GM23338 (cell line): ENCODE measurements around the gene STK17A. TPM values are rescaled to one million over a fixed set of nuclear protein-coding genes. Genes with fewer than 3 reads are reported as not detected.

Source experiments
- ATAC-seq: fragments of 200-7000 bp; cut with Tn5 transposase; 3 replicates; pipeline ENCODE4 v1.9.1; 2020
- DNase-seq: peaks from one replicate; pipeline ENCODE4 v3.0.0-alpha.2; 2015; ENCODE audit warnings: low spot score
- H2AFZ ChIP-seq: fragments of 200-600 bp; sonication (generic); 2 replicates; pipeline ENCODE4 v1.8.0; 2016; ENCODE audit warnings: antibody characterized with exemption, mild to moderate bottlenecking, moderate library complexity
- H3F3A ChIP-seq: fragments of 200-600 bp; sonication (generic); replicated peaks from 2 replicates; pipeline ENCODE4 v1.8.0; 2017; ENCODE audit warnings: antibody characterized with exemption, mixed run types, low read depth
- H3K27ac ChIP-seq: fragments of 200-600 bp; sonication (generic); 2 replicates; pipeline ENCODE4 v1.6.1; 2016; ENCODE audit warnings: low read depth
- H3K27me3 ChIP-seq: fragments of 200-600 bp; sonication (generic); 2 replicates; pipeline ENCODE4 v1.8.0; 2016; ENCODE audit warnings: mild to moderate bottlenecking, mixed run types, moderate library complexity; ENCODE audit not compliant: insufficient read depth
- H3K36me3 ChIP-seq: fragments of 200-600 bp; sonication (generic); 2 replicates; pipeline ENCODE4 v1.8.0; 2016; ENCODE audit warnings: mild to moderate bottlenecking; ENCODE audit not compliant: insufficient read depth
- H3K4me1 ChIP-seq: fragments of 200-600 bp; sonication (generic); 2 replicates; pipeline ENCODE4 v1.8.0; 2016; ENCODE audit warnings: mild to moderate bottlenecking, moderate library complexity; ENCODE audit not compliant: insufficient read depth
- H3K4me2 ChIP-seq: fragments of 200-600 bp; sonication (generic); 2 replicates; pipeline ENCODE4 v1.7.1; 2017; ENCODE audit warnings: mixed run types
- H3K4me3 ChIP-seq: fragments of 200-600 bp; sonication (generic); 2 replicates; pipeline ENCODE4 v1.6.1; 2016; ENCODE audit warnings: mixed run types
- H3K79me2 ChIP-seq: fragments of 200-600 bp; sonication (generic); replicated peaks from 2 replicates; pipeline ENCODE4 v1.8.0; 2017; ENCODE audit warnings: mild to moderate bottlenecking; ENCODE audit not compliant: insufficient read depth
- H3K9me2 ChIP-seq: fragments of 200-600 bp; sonication (generic); 2 replicates; pipeline ENCODE4 v1.8.0; 2017; ENCODE audit not compliant: insufficient read depth
- H4K20me1 ChIP-seq: fragments of 200-600 bp; sonication (generic); replicated peaks from 2 replicates; pipeline ENCODE4 v1.8.0; 2017; ENCODE audit warnings: mild to moderate bottlenecking; ENCODE audit not compliant: insufficient read depth
- H3K27ac Mint-ChIP-seq: 2 replicates; pipeline ENCODE4 v1.8.0; 2020; ENCODE audit warnings: inconsistent platforms, mild to moderate bottlenecking, moderate library complexity, mixed read lengths
- H3K27me3 Mint-ChIP-seq: 3 replicates; pipeline ENCODE4 v1.8.0; 2022; ENCODE audit warnings: low read depth, mild to moderate bottlenecking, moderate library complexity, mixed read lengths, inconsistent platforms; ENCODE audit not compliant: insufficient read depth, poor library complexity
- H3K36me3 Mint-ChIP-seq: 3 replicates; pipeline ENCODE4 v1.8.0; 2021; ENCODE audit warnings: low read depth, mild to moderate bottlenecking, inconsistent platforms, moderate library complexity, mixed read lengths
- H3K4me1 Mint-ChIP-seq: 3 replicates; pipeline ENCODE4 v1.8.0; 2020; ENCODE audit warnings: mild to moderate bottlenecking, inconsistent platforms, mixed read lengths
- H3K4me3 Mint-ChIP-seq: 3 replicates; pipeline ENCODE4 v1.8.0; 2021; ENCODE audit warnings: moderate library complexity, mild to moderate bottlenecking, inconsistent platforms, mixed read lengths
- H3K9me3 Mint-ChIP-seq: 3 replicates; pipeline ENCODE4 v1.8.0; 2020; ENCODE audit warnings: moderate library complexity, mild to moderate bottlenecking, inconsistent platforms, mixed read lengths
- CREB1 ChIP-seq: fragments of 250-450 bp; sonication (Bioruptor Pico); IDR thresholded peaks from 2 replicates; pipeline ENCODE4 v1.5.0; 2020; ENCODE audit warnings: low read depth, mild to moderate bottlenecking, moderate library complexity
- CTCF ChIP-seq, 2 experiments: fragments of 200-600 bp in 1 of 2; sonication (generic) in 1 of 2; conservative IDR thresholded peaks; 2 replicates each; pipeline versions ENCODE4 v1.5.1 to v1.6.1; 2016 to 2017; ENCODE audit warnings: antibody characterized with exemption in 2 of 2, low read depth in 2 of 2, mild to moderate bottlenecking in 2 of 2, moderate library complexity in 1 of 2
- ETS1 ChIP-seq: IDR thresholded peaks from 2 replicates; pipeline ENCODE4 v1.6.1; 2016; ENCODE audit warnings: antibody characterized with exemption
- EZH2 ChIP-seq: fragments of 200-600 bp; sonication (generic); IDR thresholded peaks from one replicate; pipeline ENCODE4 v1.8.0; 2017; ENCODE audit warnings: antibody characterized with exemption, mild to moderate bottlenecking, low read depth; ENCODE audit not compliant: unreplicated experiment
- EZH2phosphoT487 ChIP-seq: fragments of 200-600 bp; sonication (generic); IDR thresholded peaks from one replicate; pipeline ENCODE4 v1.8.1; 2018; ENCODE audit warnings: antibody characterized with exemption; ENCODE audit not compliant: unreplicated experiment
- JUNB ChIP-seq: IDR thresholded peaks from one replicate; pipeline ENCODE4 v1.6.1; 2016; ENCODE audit warnings: antibody characterized with exemption; ENCODE audit not compliant: unreplicated experiment
- NANOG ChIP-seq: IDR thresholded peaks from 2 replicates; pipeline ENCODE4 v1.6.1; 2016; ENCODE audit warnings: antibody characterized with exemption, borderline replicate concordance
- POLR2AphosphoS5 ChIP-seq: IDR thresholded peaks from 2 replicates; pipeline ENCODE4 v1.6.1; 2016; ENCODE audit warnings: antibody characterized with exemption, low read depth
- REST ChIP-seq: IDR thresholded peaks from one replicate; pipeline ENCODE4 v1.6.1; 2018; ENCODE audit warnings: antibody characterized with exemption; ENCODE audit not compliant: unreplicated experiment
- STAT1 ChIP-seq: IDR thresholded peaks from one replicate; pipeline ENCODE4 v1.6.1; 2016; ENCODE audit warnings: antibody characterized with exemption; ENCODE audit not compliant: unreplicated experiment
- ZNF114 ChIP-seq: fragments of 250-450 bp; sonication (Bioruptor Pico); IDR thresholded peaks from 2 replicates; pipeline ENCODE4 v1.5.0; 2020; ENCODE audit warnings: mild to moderate bottlenecking, moderate library complexity
- ZNF331 ChIP-seq: fragments of 250-450 bp; sonication (Bioruptor Pico); IDR thresholded peaks from 2 replicates; pipeline ENCODE4 v1.5.0; 2020; ENCODE audit warnings: low read depth, mild to moderate bottlenecking, moderate library complexity
- ZNF462 ChIP-seq: fragments of 250-450 bp; sonication (Bioruptor Pico); IDR thresholded peaks from 2 replicates; pipeline ENCODE4 v1.5.0; 2020; ENCODE audit warnings: mild to moderate bottlenecking, moderate library complexity
- polyA plus RNA-seq: library from polyadenylated mRNA; unstranded; fragments of >200 nt; fragmentation: Nextera tagmentation; extraction: Ambion mirVana; gene quantifications from 2 replicates; pipeline ENCODE4 v1.2.1, GENCODE V29; 2016
- total RNA-seq: library from RNA; depleted of rRNA; stranded (reverse); fragments of >200 nt; shearing (Covaris generic); gene quantifications from 2 replicates; pipeline ENCODE4 v1.2.3, GENCODE V29; 2014

The STK17A gene
- total and polyA plus RNA-seq, 2 experiments from 2014 or later, result 21.2 to 21.8 TPM

- Histone ChIP-seq H3K27me3 (no peaks in the 10 kb centered on the region), H3F3A (no peaks in the 10 kb centered on the region), H3K79me2 (peaks cover 100% of the 10 kb centered on the region), H3K4me2 (no peak overlapping the region), H3K27ac (no peak overlapping the region), H2AFZ (no peak overlapping the region), H3K4me3 (no peak overlapping the region), H4K20me1 (peaks cover 7% of the 10 kb centered on the region; the same call in 1 of the 2 replicates), H3K36me3 (no peaks in the 10 kb centered on the region), H3K9me2 (no peaks in the 10 kb centered on the region), H3K4me1 (0 out of 2 replicates have a peak, but pooled peaks cover 2% of the 10 kb centered on the region)
- no peak overlapping the region for H3K4me3 Mint-ChIP-seq
- H3K27ac Mint-ChIP-seq, result no peak overlapping the region; the same call in 1 of the 2 replicates
- H3K9me3 Mint-ChIP-seq, result peaks cover 18% of the 10 kb centered on the region; the same call in 2 of the 3 replicates
- H3K36me3 Mint-ChIP-seq, result peaks cover 35% of the 10 kb centered on the region
- ATAC-seq (no peak), DNase-seq (no peak)
- TF ChIP-seq ETS1, result no peak
- TF ChIP-seq JUNB, result no peak
- no peak for TF ChIP-seq ZNF462 (CRISPR knock-in tag)
- no peak for TF ChIP-seq CTCF (conservative IDR thresholded peaks at IDR 0.05; ENCODE audit: low read depth in 2 of 2)
- TF ChIP-seq REST, result no peak
- no peak for TF ChIP-seq ZNF331
- no peak for TF ChIP-seq ZNF114 (CRISPR knock-in tag)
- no peak for TF ChIP-seq NANOG
- TF ChIP-seq CREB1 (CRISPR knock-in tag), result no peak
- no peak for TF ChIP-seq STAT1
- TF ChIP-seq POLR2AphosphoS5, result no peak
- no peak for TF ChIP-seq EZH2
- no peak for TF ChIP-seq EZH2phosphoT487
- H3K27me3 Mint-ChIP-seq, result peaks cover 4% of the 10 kb centered on the region
- H3K4me1 Mint-ChIP-seq, result peaks cover 3% of the 10 kb centered on the region
Measured at GRCh38 chr7:43674559-43675436, 91.9 kb downstream of the STK17A start.
